Measurements from ENCODE around the gene BPIFB3.

DNA sequence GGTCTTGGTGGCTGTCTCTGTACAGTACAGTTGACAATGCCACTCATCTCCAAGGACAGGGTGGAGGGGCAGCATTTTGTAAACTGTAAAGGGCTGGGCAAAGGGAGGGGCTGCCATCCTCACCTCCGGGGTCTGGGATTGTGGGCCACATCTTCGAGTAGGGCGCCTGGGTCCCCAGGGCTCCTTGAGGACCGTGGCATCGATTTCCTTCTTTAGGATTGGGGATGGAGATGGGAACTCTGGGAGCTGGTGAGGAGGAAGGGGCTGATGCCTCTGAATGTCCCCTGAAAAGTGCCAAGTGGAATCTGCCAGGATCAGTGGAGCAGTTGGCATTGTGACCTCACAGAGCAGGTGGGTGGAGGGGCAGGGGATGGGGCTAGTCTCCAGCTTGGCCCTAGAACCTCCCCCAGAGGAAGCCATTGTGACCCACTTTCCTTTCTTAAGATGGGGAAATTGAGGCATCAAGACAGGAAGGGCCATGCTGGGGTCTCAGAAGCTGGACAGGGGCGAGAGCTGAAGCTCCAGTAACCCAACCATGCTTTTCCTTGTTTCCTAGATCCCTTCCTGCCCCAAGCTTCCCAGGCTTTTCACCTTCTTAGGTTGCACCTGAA, 49.5 kb upstream of the BPIFB3 start, which contains the start of gene SUN5:
- TF ChIP-seq CTCF (IDR thresholded peaks at IDR 0.05) (no peak), POLR2A (IDR thresholded peaks at IDR 0.05) (no peak)

Measured in uterus (tissue), 2 donors.